ENCODE data around the gene SLC25A2. TPM values are rescaled to one million over a fixed set of nuclear protein-coding genes. Genes with fewer than 3 reads are reported as not detected.
"Not testable (repeated sequence)": the region's sequence is repeated elsewhere in the genome, so short reads cannot be mapped to it uniquely, and the experiment has no call there.

Gene SLC25A2
- total RNA-seq, 4 donors from 2014 or later: 0.28 to 2.4 (median 2.3) TPM; not detected in 1

DNA sequence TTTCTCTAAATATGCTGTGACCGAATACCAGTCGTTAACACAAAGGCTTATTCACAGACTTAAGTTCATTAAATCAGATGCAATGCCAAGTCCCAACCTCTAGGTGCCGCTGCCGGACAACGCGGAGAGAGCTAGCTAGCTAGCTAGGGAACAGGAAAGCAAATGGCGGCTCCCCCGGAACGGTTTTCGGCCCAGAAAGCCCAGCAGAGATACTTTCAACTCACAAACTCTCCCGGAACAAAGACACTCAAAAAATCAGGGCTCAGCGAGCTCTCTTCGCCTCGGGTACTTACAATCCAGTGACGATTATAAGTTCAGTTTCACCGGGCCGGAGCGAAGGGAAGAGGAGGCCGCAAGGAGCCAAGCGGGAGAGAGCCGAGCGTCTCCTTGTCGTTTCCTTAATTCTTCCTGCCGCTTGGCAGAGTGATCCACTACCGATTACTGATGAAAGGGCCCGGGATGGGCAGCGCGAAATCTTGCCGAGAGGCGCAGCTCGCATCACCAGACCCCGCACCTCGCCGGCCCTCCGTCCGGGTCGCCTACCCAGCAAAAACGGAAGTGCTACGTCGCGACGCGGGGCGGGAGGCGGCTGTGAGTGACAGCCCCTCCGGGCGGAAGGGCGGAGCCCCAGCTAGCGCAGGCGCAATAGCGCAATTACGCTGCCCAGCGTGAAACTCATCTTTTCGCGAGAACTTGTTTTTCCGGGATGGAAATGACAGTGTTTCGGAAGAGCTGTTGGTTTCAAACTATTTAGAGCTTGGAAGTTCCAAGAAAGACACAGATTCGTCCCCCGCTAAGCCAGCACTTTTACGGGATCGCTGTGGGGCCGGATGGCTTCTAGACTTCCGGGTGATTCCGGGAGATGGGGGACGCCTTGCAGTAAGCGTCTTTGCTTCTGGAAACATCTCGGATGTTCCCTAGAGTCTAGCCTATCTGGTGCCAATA lies 16.6 kb upstream of the SLC25A2 start, which contains the start of gene TAF7:
TAF7 (minus strand) TSS at position 560 of the 945 bp plus-strand sequence. CDS start 740 bp downstream, outside the sequence.
- DNase-seq: peak; percentile 86 to 90
- Histone ChIP-seq H3K36me3 (no peaks in the 10 kb centered on the region), H3K9me3 (peaks cover 14 to 54% of the 10 kb centered on the region in 2 donors), H3K27me3 (no peaks in the 10 kb centered on the region), H3K27ac (peak within 1 kb of the TSS; percentile 92 to 94), H3K4me1 (no peaks in the 10 kb centered on the region), H3K4me3 (peak within 1 kb of the TSS; percentile 62 to 72)
- TF ChIP-seq, protein P1, sequence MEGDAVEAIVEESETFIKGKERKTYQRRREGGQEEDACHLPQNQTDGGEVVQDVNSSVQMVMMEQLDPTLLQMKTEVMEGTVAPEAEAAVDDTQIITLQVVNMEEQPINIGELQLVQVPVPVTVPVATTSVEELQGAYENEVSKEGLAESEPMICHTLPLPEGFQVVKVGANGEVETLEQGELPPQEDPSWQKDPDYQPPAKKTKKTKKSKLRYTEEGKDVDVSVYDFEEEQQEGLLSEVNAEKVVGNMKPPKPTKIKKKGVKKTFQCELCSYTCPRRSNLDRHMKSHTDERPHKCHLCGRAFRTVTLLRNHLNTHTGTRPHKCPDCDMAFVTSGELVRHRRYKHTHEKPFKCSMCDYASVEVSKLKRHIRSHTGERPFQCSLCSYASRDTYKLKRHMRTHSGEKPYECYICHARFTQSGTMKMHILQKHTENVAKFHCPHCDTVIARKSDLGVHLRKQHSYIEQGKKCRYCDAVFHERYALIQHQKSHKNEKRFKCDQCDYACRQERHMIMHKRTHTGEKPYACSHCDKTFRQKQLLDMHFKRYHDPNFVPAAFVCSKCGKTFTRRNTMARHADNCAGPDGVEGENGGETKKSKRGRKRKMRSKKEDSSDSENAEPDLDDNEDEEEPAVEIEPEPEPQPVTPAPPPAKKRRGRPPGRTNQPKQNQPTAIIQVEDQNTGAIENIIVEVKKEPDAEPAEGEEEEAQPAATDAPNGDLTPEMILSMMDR (IDR thresholded peaks at IDR 0.05): peak; percentile 56 to 85 (median 66)
- TF ChIP-seq POLR2A (IDR thresholded peaks at IDR 0.05): peak; percentile 84 to 94
- intact Hi-C loops (cut with DNase I; ENCODE audit: low total_unique reads): no loop called here

DNA sequence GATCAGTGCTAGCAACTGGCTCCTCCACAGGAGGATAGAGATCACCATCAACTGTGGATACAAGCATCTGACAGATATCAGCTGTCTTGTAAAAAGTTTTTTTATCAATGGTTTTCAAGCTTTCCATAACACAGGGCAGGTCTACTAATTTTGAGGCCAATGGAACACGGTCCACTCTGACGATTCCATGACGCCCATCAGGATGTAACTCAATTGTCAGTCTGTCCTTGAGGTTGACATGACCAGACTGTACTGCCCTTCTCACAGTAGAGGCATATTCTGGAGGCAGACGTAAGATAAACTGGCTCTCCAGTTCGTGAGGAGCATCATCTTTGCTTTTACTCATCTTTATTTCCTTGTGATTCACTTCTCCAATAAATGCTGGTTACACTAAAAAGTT lies 15.8 kb upstream of the SLC25A2 start:
- Histone ChIP-seq H3K36me3 (no peaks in the 10 kb centered on the region), H3K9me3 (peaks cover 14 to 62% of the 10 kb centered on the region in 2 donors)

DNA sequence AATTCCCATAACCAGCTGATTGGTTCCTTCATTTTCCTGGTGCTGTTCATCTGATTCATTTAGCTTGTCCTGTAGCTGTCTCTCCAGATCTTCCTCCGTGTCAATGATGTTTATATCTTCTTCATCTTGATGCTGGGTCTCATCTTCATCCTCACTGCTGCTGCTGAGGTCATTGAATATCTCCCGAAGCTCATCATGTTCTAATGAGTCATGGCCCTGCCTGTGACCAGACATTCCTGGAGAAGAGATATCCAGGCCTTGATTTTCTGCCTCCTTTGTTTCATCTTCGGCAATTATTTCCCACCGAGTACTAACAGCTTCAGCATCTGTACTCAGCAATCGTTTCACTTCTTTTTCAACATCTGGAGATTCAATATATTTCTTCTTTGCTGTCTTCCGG lies 15.4 kb upstream of the SLC25A2 start:
- H3K9me3 ChIP-seq: peaks cover 14 to 67% of the 10 kb centered on the region in 2 donors
- DNase-seq: no peak
- no peaks in the 10 kb centered on the region for H3K27me3 ChIP-seq
- intact Hi-C loops (cut with DNase I; ENCODE audit: low total_unique reads): no loop called here
- TF ChIP-seq POLR2A (IDR thresholded peaks at IDR 0.05): no peak
- TF ChIP-seq, protein P1 (IDR thresholded peaks at IDR 0.05): no peak
- no peak overlapping the region for H3K4me3 ChIP-seq
- H3K27ac ChIP-seq: no peak overlapping the region
- no peaks in the 10 kb centered on the region for H3K36me3 ChIP-seq
- no peaks in the 10 kb centered on the region for H3K4me1 ChIP-seq

More for the DNA sequence above, 15.8 kb upstream of the SLC25A2 start:
- Histone ChIP-seq H3K4me3 (peak overlapping the region; percentile 62 to 72), H3K27me3 (no peaks in the 10 kb centered on the region), H3K27ac (peak overlapping the region in 1 of 2 donors; percentile 92), H3K4me1 (no peaks in the 10 kb centered on the region)
- intact Hi-C loops (cut with DNase I; ENCODE audit: low total_unique reads): no loop called here
- no peak for TF ChIP-seq POLR2A (IDR thresholded peaks at IDR 0.05)
- TF ChIP-seq, protein P1 (IDR thresholded peaks at IDR 0.05): no peak
- no peak for DNase-seq

DNA sequence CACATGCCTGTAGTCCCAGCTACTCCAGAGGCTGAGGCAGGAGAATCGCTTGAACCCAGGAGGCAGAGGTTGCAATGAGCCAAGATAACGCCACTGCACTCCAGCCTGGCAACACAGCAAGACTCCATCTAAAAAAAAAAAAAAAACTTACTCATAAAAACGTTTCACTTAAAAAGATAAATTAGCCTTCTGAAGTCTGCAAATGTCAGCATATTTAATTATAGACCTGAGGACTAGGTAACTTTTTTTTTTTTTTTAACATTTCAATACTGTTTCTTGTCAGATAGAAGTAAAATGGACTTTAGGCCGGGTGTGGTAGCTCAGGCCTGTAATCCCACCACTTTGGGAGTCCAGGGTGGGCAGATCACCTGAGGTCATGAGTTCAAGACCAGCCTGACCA lies 13.1 kb upstream of the SLC25A2 start:
- intact Hi-C loops (cut with DNase I; ENCODE audit: low total_unique reads); H3K4me3 ChIP-seq; DNase-seq; H3K27ac ChIP-seq; H3K36me3 ChIP-seq; H3K27me3 ChIP-seq; H3K4me1 ChIP-seq: not testable (repeated sequence)
- peaks cover 14 to 86% of the 10 kb centered on the region in 2 donors for H3K9me3 ChIP-seq

DNA sequence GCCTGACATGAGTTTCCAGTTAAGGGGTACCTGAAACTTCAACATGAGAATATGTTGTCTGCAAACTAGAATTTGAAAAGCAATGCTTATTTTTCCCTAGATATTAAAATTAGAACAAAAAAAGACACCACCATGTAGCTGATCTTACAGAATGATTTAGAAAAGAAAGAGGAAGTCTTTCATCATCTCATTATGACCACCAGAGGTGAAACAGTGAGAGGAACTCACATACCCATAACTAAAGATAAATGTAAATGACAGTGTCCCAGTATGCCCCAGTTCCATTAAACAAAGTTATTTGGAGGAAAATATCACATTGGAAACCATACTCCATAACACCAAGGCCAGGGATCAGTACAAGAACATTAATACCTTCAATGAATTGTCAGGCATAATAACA lies 9.9 kb upstream of the SLC25A2 start:
- Histone ChIP-seq H3K27ac (no peak overlapping the region), H3K4me3 (no peak overlapping the region), H3K36me3 (no peaks in the 10 kb centered on the region), H3K9me3 (peaks cover 10 to 94% of the 10 kb centered on the region in 2 donors), H3K4me1 (no peaks in the 10 kb centered on the region), H3K27me3 (no peaks in the 10 kb centered on the region)
- DNase-seq: no peak
- no peak for TF ChIP-seq POLR2A (IDR thresholded peaks at IDR 0.05)
- TF ChIP-seq, protein P1 (IDR thresholded peaks at IDR 0.05): no peak
- intact Hi-C loops (cut with DNase I; ENCODE audit: low total_unique reads): no loop called here
